Kidney (tissue), 14 donors: ENCODE data around the gene NUDT11. TPM values are rescaled to one million over a fixed set of nuclear protein-coding genes. Genes with fewer than 3 reads are reported as not detected.

ENCODE experiments used
- DNase-seq, 5 donors: peaks; one replicate each; pipeline ENCODE4 v3.0.0-alpha.2; 2013 to 2020
- FAIRE-seq: peaks from 2 replicates; lab custom pipeline; 2012; peaks lifted over from hg19 to GRCh38; lab: Jason Lieb, UNC
- H3K27ac ChIP-seq, 2 donors: one replicate each; pipeline ENCODE4 v1.7.0; 2013; ENCODE audit warnings: low read depth in 2 of 2, low read length in 2 of 2, inconsistent platforms in 1 of 2
- H3K27me3 ChIP-seq: one replicate; pipeline ENCODE4 v1.7.1; 2013; ENCODE audit warnings: low read length, inconsistent platforms; ENCODE audit not compliant: control insufficient read depth, insufficient read depth
- H3K36me3 ChIP-seq, 3 donors: one replicate each; pipeline versions ENCODE4 v1.7.0 to v1.7.1; 2013; ENCODE audit warnings: low read length in 3 of 3, control low read depth in 1 of 3, inconsistent platforms in 1 of 3; ENCODE audit not compliant: insufficient read depth in 3 of 3, control insufficient read depth in 2 of 3
- H3K4me1 ChIP-seq, 3 donors: one replicate each; pipeline versions ENCODE4 v1.7.0 to v1.7.1; 2013; ENCODE audit warnings: low read length in 3 of 3, inconsistent platforms in 1 of 3, low read depth in 1 of 3; ENCODE audit not compliant: control insufficient read depth in 2 of 3, insufficient read depth in 2 of 3
- H3K4me3 ChIP-seq, 3 donors: one replicate each; pipeline versions ENCODE4 v1.7.0 to v1.8.1; 2013; ENCODE audit warnings: low read length in 3 of 3, control low read depth in 1 of 3, inconsistent platforms in 1 of 3
- H3K9ac ChIP-seq, 3 donors: one replicate each; pipeline versions ENCODE4 v1.7.0 to v1.7.1; 2013; ENCODE audit warnings: low read length in 3 of 3, control low read depth in 1 of 3, inconsistent platforms in 1 of 3
- H3K9me3 ChIP-seq, 3 donors: one replicate each; pipeline versions ENCODE4 v1.7.0 to v1.7.1; 2013; ENCODE audit warnings: low read length in 3 of 3, control low read depth in 1 of 3, inconsistent platforms in 1 of 3; ENCODE audit not compliant: control insufficient read depth in 2 of 3, insufficient read depth in 1 of 3
- intact Hi-C: fragments of 100-400 bp; cut with DNase I; formaldehyde crosslinking; loops from one replicate; pipeline ENCODE4 v1.11.1; 2022
- polyA plus RNA-seq: library from polyadenylated mRNA; stranded (reverse); fragments of 350-450 nt; fragmentation: Illumina TruSeq; extraction: RNeasy Lipid Tissue Mini Kit (QIAGEN cat#74804); gene quantifications from one replicate; pipeline ENCODE4 v1.2.3, GENCODE V29; 2014; ENCODE audit warnings: low read depth, low replicate concordance; ENCODE audit not compliant: insufficient read depth
- total RNA-seq: library from RNA; stranded (reverse); fragmentation: NEBNext Ultra II Directional; extraction: Animal tissue kit (Norgen Biotek cat#: 25700); gene quantifications from one replicate; pipeline ENCODE4 v1.2.1, GENCODE V29; 2021
- TF ChIP-seq, protein P1 (sequence below): IDR thresholded peaks from 3 replicates; pipeline ENCODE4 v1.5.1; 2012; ENCODE audit warnings: mild to moderate bottlenecking, moderate library complexity, borderline replicate concordance; ENCODE audit not compliant: insufficient read depth; ENCODE audit errors: extremely low read depth
- donor health status: control.
- donor health status: control.
- donor health status: control.
- donor health status: control.
- donor health status: control.
- donor health status: DM: yes; HTN: yes; CAD: no.
- donor health status: Normal renal cell carcinoma (clear cell type).

NUDT11 gene
- total and polyA plus RNA-seq, 2 donors from 2014 or later = 0.82 to 0.85 TPM

DNA sequence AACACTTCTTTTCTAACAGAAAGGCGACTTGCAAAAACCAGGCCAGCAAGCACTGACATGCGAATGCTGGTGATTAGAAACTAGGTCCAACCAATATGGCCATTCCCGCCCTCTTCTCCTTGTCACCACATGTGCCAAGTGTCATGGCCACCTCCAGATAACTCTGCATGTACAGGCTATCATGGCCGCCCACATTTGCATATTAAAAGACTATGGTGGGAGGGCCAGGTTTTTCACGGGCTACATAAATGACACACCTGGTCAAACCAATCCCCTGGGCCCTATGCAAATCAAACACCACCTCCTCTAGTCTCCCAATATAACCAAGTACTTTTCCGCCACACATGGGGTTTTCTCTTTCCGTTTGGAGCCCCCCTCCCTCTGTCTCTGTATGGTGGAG, 40.1 kb downstream of the NUDT11 start:
- no peaks in the 10 kb centered on the region for H3K4me1 ChIP-seq
- intact Hi-C loops = no loop called here
- TF ChIP-seq, protein P1, sequence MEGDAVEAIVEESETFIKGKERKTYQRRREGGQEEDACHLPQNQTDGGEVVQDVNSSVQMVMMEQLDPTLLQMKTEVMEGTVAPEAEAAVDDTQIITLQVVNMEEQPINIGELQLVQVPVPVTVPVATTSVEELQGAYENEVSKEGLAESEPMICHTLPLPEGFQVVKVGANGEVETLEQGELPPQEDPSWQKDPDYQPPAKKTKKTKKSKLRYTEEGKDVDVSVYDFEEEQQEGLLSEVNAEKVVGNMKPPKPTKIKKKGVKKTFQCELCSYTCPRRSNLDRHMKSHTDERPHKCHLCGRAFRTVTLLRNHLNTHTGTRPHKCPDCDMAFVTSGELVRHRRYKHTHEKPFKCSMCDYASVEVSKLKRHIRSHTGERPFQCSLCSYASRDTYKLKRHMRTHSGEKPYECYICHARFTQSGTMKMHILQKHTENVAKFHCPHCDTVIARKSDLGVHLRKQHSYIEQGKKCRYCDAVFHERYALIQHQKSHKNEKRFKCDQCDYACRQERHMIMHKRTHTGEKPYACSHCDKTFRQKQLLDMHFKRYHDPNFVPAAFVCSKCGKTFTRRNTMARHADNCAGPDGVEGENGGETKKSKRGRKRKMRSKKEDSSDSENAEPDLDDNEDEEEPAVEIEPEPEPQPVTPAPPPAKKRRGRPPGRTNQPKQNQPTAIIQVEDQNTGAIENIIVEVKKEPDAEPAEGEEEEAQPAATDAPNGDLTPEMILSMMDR = no peak
- no peak overlapping the region for H3K9ac ChIP-seq
- no peak for DNase-seq
- H3K36me3 ChIP-seq = no peaks in the 10 kb centered on the region
- no peaks in the 10 kb centered on the region for H3K9me3 ChIP-seq
- no peak overlapping the region for H3K27ac ChIP-seq
- H3K27me3 ChIP-seq = no peaks in the 10 kb centered on the region
- H3K4me3 ChIP-seq = no peak overlapping the region
- FAIRE-seq = no peak

DNA sequence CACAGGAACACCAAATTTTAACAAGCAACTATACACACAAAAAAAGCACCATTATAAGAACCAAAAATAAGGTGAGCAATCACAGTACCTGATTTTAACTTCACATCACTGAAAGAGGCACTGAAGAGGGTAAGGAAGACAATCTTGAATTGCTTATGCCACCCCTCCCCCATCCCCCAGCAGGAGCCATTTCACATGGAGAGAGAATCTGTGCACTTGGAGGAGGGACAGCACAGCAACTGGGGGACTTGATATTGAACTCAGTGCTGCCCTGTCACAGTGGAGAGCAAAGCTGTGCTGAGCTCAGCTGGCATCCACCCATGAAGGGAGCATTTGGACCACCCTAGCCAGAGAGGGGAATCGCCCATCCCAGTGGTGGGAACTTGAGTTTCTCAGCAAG, 56.0 kb downstream of the NUDT11 start:
- intact Hi-C loops = no loop called here
- Histone ChIP-seq H3K36me3 (no peaks in the 10 kb centered on the region), H3K27me3 (no peaks in the 10 kb centered on the region), H3K4me1 (no peaks in the 10 kb centered on the region), H3K4me3 (no peak overlapping the region), H3K9ac (no peak overlapping the region), H3K9me3 (no peaks in the 10 kb centered on the region), H3K27ac (no peak overlapping the region)
- TF ChIP-seq, protein P1 = no peak
- FAIRE-seq (no peak), DNase-seq (no peak)

Other genes with a start within 250 kb of the NUDT11 start
- 5.2 TPM for gene NUDT10, start 163.8 kb downstream of the NUDT11 start, total RNA-seq
- 7.0 TPM for gene NUDT10, start 163.8 kb downstream of the NUDT11 start, polyA plus RNA-seq
- gene CENPVL3, start 122.3 kb upstream of the NUDT11 start, total RNA-seq = not detected
- not detected for gene CENPVL3, start 122.3 kb upstream of the NUDT11 start, polyA plus RNA-seq
- gene CENPVL2, start 186.2 kb upstream of the NUDT11 start, total RNA-seq = not detected
- gene CENPVL2, start 186.2 kb upstream of the NUDT11 start, polyA plus RNA-seq = not detected
- gene CENPVL1, start 213.9 kb upstream of the NUDT11 start, total RNA-seq = not detected
- not detected for gene CENPVL1, start 213.9 kb upstream of the NUDT11 start, polyA plus RNA-seq
- gene GSPT2, start 246.8 kb upstream of the NUDT11 start, total RNA-seq = 10.3 TPM
- 8.8 TPM for gene GSPT2, start 246.8 kb upstream of the NUDT11 start, polyA plus RNA-seq